Fibroblast of upper back skin (primary cell): Measurements from ENCODE around the gene TOM1.
A peak's percentile ranks its signal among the peaks of the same experiment; 100 is the strongest.

ENCODE experiments used
- DNase-seq: peaks from one replicate; pipeline ENCODE4 v3.0.0-alpha.2; 2013

Gene TOM1

GRCh38 chr22:35348026-35348590 is 48.4 kb downstream of the TOM1 start:
- DNase-seq: no peak

DNA sequence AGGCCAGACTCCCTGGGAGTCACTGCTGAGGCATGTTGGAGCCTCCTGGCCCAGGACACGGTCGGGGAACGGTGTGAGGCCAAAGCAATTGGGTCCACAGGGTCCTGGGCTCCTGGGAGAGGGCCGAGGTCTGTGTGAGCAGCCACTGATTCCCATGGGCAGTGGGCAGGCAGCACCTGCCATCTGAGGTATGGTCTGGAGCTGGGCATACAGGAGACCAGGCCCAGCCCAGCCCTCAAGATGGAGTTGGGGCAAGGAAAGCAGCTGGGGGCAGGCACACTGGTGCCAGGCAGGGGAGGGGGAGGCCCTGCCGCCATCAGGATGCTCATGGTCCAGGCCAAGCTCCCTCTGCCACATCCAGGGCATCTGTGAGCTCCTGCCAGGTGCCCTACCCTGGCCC is 49.0 kb downstream of the TOM1 start:
- DNase-seq: no peak

DNA sequence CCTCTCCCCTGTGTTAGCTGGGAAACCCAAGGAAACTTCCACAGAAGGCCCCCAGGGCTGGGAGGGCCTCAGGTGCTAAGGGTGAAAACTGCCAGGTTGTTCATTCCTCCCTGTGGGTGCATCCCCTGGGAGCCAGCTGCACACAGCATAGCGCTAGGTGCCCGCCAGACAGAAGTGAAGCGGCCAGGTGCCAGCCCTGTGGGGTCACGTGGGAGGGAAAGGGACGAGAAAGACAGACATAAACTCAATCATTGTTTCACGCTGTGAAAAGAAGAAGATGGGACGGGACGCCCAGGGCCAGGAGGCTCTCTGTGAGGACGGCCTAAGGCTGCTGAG is 49.6 kb downstream of the TOM1 start:
- no peak for DNase-seq

- DNase-seq: peak; percentile 53
These were observed 50.2 kb downstream of the TOM1 start for GRCh38 chr22:35349704-35350538.

DNA sequence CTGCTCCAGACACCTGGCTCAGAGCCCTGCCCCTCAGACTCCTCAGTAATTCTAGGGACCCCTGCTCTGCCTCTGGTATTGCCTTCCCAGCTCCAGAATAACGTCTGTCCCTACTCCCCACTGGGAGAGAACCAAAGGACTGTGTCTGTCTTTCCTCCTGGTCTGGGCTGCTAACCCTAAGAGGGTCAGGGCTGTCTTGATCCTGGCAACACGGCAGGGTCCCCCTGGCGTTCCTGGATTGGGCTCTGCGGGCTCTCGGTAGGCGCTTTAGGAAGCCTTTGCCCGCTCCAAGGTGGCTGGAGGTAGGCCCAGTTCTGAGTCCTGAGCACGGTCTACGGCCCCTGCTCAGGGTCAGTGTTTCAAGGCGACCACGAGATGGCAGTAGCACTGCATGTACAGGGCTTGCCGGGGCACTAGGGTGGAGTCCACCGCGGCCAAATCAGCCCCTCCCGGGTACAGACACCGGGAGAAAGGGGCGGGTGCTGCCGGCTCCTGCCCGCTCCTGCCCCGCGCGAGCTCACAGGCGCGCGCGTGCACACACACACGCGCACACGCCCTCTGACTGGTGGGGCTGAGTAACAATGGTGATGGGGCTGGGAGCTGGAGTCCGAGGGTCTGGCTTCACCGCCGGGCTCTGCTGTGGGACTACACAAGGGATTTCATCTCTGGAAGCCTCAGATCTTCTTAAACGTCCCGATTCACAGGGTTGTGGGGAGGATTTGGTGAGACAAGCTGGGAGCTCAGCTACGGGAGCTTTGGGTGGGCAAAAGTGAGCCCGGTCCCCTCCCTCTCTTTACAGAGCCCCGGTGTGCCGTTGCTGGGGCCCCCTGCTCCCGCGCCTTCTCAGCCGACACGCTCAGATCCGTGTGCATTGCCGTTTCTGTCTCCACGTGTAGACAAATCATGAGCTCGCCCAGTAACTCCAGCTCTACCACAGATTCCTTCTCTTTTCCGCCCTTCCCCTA is 51.1 kb downstream of the TOM1 start:
- peak; percentile 92 for DNase-seq

- DNase-seq: no peak
These were observed 52.8 kb downstream of the TOM1 start for GRCh38 chr22:35352214-35353111.

GRCh38 chr22:35353318-35353717 is 53.6 kb downstream of the TOM1 start:
- no peak for DNase-seq

GRCh38 chr22:35354068-35354467 is 54.4 kb downstream of the TOM1 start:
- no peak for DNase-seq

GRCh38 chr22:35357883-35358621 is 58.4 kb downstream of the TOM1 start:
- DNase-seq: no peak

GRCh38 chr22:35359380-35360065 is 59.8 kb downstream of the TOM1 start:
- DNase-seq: no peak

DNA sequence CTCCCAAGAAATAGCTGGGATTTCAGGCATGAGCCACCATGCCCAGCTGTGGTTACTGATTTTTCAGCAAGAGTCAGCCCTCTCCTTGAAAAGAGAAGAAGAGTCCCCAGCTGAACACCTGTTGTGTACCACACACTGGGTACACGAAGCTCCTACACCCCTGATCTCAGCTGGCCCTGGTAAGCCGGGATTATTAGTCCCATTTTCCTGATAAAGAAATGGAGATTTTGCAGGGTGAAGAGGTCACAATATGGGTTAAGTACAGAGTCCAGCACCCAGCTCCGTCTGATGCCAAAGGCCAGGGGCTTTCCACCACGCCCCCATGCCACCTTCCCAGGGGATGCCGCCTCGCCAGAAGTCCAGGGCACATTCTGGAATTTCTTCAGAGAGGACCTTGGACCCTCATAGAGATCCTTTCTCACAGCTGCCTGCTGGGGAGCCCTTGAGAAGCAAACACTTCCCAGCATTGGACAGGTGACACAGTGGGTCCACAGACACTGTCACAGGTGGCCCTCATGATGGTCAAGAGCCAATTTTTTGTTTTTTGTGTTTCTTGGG is 61.4 kb downstream of the TOM1 start:
- DNase-seq: no peak

GRCh38 chr22:35363566-35364086 is 63.9 kb downstream of the TOM1 start:
- no peak for DNase-seq

GRCh38 chr22:35364230-35364629 is 64.5 kb downstream of the TOM1 start:
- peak; percentile 25 for DNase-seq

DNA sequence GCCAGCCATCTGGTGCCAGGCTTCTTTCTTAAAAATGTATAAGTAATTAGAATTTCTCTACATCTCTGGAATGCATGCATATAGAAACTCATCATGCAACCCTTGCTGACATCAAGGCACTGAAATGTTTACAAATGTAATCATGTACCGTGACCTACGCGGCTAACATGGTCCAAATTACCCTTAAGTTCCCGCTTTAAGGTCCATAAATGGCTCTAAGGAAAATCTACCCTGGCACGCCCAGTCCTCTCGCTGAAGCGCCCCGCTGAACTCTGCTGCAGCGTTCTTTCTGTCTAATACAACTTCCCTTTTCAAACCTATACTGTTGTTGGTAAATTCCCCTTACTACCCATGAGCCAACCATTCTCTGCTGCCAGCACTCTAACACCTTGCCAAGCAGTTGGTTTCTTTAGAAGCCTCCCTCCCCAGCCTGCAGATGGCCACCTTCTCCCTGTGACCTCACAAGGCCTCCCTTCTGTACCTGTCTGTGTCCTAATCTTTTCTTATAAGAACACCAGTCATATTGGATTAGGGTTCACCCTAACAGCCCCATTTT is 67.7 kb downstream of the TOM1 start:
- DNase-seq: no peak

GRCh38 chr22:35368386-35368785 is 68.7 kb downstream of the TOM1 start:
- DNase-seq: no peak

GRCh38 chr22:35369996-35370395 is 70.3 kb downstream of the TOM1 start:
- DNase-seq: no peak

GRCh38 chr22:35373781-35374180 is 74.1 kb downstream of the TOM1 start:
- DNase-seq: no peak

DNA sequence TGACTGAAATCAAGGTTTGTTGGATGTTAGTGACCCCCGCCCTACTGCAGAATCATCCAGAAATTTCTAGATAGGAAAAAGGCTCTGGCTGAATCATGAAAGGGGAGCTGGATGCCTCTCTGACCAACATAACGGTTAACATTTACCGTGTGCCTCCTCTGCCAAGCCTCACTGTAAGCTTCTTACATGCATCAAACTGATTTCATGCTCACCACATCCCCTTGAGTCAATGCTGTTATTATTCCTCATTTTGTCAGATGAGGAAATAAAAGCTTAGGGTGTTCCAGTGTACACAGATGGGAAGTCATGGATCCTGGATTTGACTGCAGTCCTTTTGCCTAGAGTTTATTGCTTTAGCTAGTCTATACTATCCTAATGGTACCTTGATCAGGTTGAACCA is 75.3 kb downstream of the TOM1 start:
- DNase-seq: peak; percentile 76

DNA sequence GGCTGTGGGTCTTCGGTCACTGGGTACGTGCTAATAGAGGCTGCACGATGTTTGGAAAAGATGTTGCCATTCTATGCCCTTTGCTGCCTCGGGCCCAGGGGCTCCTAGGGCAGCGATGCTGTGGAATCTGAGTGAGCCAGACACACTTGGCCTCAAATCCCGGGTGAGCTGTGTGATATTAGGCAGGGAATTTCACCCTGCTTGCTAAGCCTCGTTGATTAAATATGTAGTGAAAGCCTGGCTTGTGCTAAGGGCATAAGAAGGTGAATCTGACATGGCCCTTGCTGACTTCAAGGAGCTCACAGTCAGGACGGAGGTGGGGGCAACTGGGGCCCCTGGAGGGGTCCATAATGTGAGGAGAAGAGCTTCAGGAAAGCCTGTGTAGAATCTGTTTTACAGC is 75.8 kb downstream of the TOM1 start:
- DNase-seq: peak; percentile 32
